Measurements from ENCODE around the gene GPAT3. TPM values are rescaled to one million over a fixed set of nuclear protein-coding genes. Genes with fewer than 3 reads are reported as not detected.

The GPAT3 gene
- total RNA-seq, 1 donor from 2014 or later, result 9.1 TPM

DNA sequence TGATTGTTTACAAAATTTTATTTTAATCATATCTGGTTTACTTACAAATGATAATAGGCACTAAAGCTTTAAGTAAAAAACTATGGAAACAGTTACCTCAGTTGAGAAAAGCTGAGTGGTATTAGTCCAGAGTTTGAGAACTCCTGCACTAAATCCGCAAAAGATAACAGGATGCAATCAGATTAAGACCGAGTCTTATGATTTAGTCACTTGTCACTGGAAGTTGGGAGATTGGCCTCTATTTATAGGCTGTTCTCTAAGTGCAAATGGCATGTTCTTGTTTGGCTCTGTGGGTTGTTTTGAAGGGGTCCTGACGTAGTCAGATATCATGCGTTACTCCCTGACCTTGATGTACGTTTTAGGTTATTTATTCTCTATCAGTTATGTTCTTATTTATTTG, 6.3 kb downstream of the GPAT3 start:
- H3K36me3 ChIP-seq (ENCODE audit: control insufficient read depth, insufficient read depth, low read length), result no peaks in the 10 kb centered on the region
- DNase-seq (ENCODE audit: low read depth), result no peak

DNA sequence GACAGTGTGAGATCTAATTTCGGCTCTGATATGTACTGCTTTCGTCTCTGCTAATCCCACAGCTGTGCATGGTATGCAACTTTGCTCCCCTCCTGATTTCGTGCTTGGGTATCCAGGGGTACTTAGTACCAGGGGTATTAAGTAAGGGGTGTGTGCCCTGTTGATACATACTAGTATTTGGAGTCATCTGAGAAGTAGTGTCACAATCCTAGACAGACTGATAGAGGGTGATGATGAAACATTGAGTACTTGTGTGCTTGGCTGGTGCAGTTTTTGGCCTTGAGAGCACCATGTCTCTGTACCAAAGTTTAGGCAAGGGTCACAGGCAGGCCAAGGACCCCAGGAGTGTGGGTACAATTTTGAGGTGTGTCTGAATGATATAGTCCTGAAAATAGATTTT, 10.9 kb downstream of the GPAT3 start:
- no peaks in the 10 kb centered on the region for H3K36me3 ChIP-seq (ENCODE audit: control insufficient read depth, insufficient read depth, low read length)
- TF ChIP-seq, protein P1, sequence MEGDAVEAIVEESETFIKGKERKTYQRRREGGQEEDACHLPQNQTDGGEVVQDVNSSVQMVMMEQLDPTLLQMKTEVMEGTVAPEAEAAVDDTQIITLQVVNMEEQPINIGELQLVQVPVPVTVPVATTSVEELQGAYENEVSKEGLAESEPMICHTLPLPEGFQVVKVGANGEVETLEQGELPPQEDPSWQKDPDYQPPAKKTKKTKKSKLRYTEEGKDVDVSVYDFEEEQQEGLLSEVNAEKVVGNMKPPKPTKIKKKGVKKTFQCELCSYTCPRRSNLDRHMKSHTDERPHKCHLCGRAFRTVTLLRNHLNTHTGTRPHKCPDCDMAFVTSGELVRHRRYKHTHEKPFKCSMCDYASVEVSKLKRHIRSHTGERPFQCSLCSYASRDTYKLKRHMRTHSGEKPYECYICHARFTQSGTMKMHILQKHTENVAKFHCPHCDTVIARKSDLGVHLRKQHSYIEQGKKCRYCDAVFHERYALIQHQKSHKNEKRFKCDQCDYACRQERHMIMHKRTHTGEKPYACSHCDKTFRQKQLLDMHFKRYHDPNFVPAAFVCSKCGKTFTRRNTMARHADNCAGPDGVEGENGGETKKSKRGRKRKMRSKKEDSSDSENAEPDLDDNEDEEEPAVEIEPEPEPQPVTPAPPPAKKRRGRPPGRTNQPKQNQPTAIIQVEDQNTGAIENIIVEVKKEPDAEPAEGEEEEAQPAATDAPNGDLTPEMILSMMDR (IDR thresholded peaks at IDR 0.05; ENCODE audit: insufficient read depth, low read length, poor library complexity, severe bottlenecking), result no peak
- H3K27me3 ChIP-seq (ENCODE audit: control insufficient read depth, insufficient read depth, low read length), result no peaks in the 10 kb centered on the region
- DNase-seq (ENCODE audit: low read depth), result no peak
- H3K4me3 ChIP-seq (ENCODE audit: low read depth, low read length), result no peak overlapping the region

More for the DNA sequence above, 6.3 kb downstream of the GPAT3 start:
- TF ChIP-seq, protein P1 (IDR thresholded peaks at IDR 0.05; ENCODE audit: insufficient read depth, low read length, poor library complexity, severe bottlenecking), result no peak
- no peak overlapping the region for H3K4me3 ChIP-seq (ENCODE audit: low read depth, low read length)
- no peaks in the 10 kb centered on the region for H3K27me3 ChIP-seq (ENCODE audit: control insufficient read depth, insufficient read depth, low read length)

- DNase-seq (ENCODE audit: low read depth), result peak; percentile 96
- H3K36me3 ChIP-seq (ENCODE audit: control insufficient read depth, insufficient read depth, low read length), result no peaks in the 10 kb centered on the region
- H3K27me3 ChIP-seq (ENCODE audit: control insufficient read depth, insufficient read depth, low read length), result no peaks in the 10 kb centered on the region
- no peak overlapping the region for H3K4me3 ChIP-seq (ENCODE audit: low read depth, low read length)
- TF ChIP-seq, protein P1 (IDR thresholded peaks at IDR 0.05; ENCODE audit: insufficient read depth, low read length, poor library complexity, severe bottlenecking), result no peak
Measured at GRCh38 chr4:83548151-83548905, 12.4 kb downstream of the GPAT3 start.

DNA sequence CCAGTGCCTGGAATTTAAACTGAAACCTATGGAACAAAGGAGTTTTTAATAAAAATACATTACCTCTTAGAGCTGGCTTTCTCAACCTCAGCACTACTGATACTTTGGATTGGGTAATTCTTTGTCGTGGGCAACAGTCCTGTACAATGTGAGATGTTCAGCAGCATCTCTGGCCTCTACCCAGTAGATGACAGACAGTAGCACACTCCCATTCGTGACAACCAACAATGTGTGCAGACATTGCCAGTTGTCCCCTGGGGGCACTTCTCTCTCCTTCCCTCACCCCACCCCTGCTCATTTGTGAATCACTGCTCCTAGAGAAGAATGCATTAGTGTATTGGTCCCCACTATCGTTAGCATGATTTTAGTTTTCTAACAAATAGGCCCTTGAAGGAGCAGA, 16.2 kb downstream of the GPAT3 start:
- no peak for DNase-seq (ENCODE audit: low read depth)
- TF ChIP-seq, protein P1 (IDR thresholded peaks at IDR 0.05; ENCODE audit: insufficient read depth, low read length, poor library complexity, severe bottlenecking), result no peak
- Histone ChIP-seq H3K27me3 (ENCODE audit: control insufficient read depth, insufficient read depth, low read length) (no peaks in the 10 kb centered on the region), H3K36me3 (ENCODE audit: control insufficient read depth, insufficient read depth, low read length) (no peaks in the 10 kb centered on the region), H3K4me3 (ENCODE audit: low read depth, low read length) (no peak overlapping the region)

DNA sequence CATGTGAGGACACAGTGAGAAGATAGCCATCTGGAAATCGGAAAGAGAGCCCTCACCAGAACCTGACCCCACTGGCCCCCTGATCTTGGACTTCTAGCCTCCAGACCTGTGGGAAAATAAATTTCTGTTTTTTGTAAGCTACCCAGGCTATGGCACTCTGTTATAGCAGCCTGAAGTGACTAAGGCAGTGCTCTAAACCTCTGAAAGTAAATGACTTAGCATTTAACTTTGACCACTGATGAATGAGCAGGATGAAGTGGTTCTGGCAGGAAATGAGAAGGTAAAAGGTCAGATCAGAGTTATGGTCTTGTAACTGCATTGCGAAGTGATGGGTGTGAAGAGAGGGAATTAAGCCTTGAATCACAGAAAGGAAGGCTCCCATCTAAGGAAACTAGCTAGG, 17.0 kb downstream of the GPAT3 start:
- no peaks in the 10 kb centered on the region for H3K36me3 ChIP-seq (ENCODE audit: control insufficient read depth, insufficient read depth, low read length)
- peak; percentile 77 for DNase-seq (ENCODE audit: low read depth)

More for the DNA sequence above, 17.0 kb downstream of the GPAT3 start:
- Histone ChIP-seq H3K4me3 (ENCODE audit: low read depth, low read length) (no peak overlapping the region), H3K27me3 (ENCODE audit: control insufficient read depth, insufficient read depth, low read length) (no peaks in the 10 kb centered on the region)
- TF ChIP-seq, protein P1 (IDR thresholded peaks at IDR 0.05; ENCODE audit: insufficient read depth, low read length, poor library complexity, severe bottlenecking), result no peak
